Stomach (tissue), 9 donors: ENCODE data around the gene MT3. TPM values are rescaled to one million over a fixed set of nuclear protein-coding genes. Genes with fewer than 3 reads are reported as not detected.
A peak's percentile ranks its signal among the peaks of the same experiment; 100 is the strongest.
"Not testable (repeated sequence)": the region's sequence is repeated elsewhere in the genome, so short reads cannot be mapped to it uniquely, and the experiment has no call there.

Experiments
- DNase-seq, 2 donors: peaks; one replicate each; pipeline versions ENCODE4 v3.0.0 to v3.0.0-alpha.2; 2013 to 2019
- H3K27ac ChIP-seq, 5 donors: fragments of 200-600 bp in 4 of 5; sonication (generic) in 4 of 5; one replicate each; pipeline ENCODE4 v1.5.1; 2013 to 2019; ENCODE audit warnings: mild to moderate bottlenecking in 1 of 5, moderate library complexity in 1 of 5
- H3K27me3 ChIP-seq, 3 donors: fragments of 200-600 bp; sonication (generic); one replicate each; pipeline ENCODE4 v1.5.1; 2017 to 2019; ENCODE audit warnings: mixed run types in 1 of 3
- H3K36me3 ChIP-seq, 4 donors: fragments of 200-600 bp; sonication (generic); 1 replicate in 3 of 4; 2 replicates in 1 of 4; pipeline ENCODE4 v1.5.1; 2016 to 2019
- H3K4me1 ChIP-seq, 4 donors: fragments of 200-600 bp; sonication (generic); one replicate each; pipeline ENCODE4 v1.5.1; 2016 to 2019
- H3K4me3 ChIP-seq, 4 donors: fragments of 200-600 bp; sonication (generic) in 3 of 4; one replicate each; pipeline ENCODE4 v1.5.1; 2016 to 2019; ENCODE audit warnings: mild to moderate bottlenecking in 1 of 4
- H3K9me3 ChIP-seq, 4 donors: fragments of 200-600 bp; sonication (generic); one replicate each; pipeline ENCODE4 v1.5.1; 2016 to 2019
- CTCF ChIP-seq, 7 experiments: fragments of 450-650 bp in 4 of 7; fragments of 200-600 bp in 3 of 7; sonication (generic) in 3 of 7; IDR thresholded peaks; one replicate each; pipeline ENCODE4 v1.5.1; 2016 to 2019; ENCODE audit warnings: antibody characterized with exemption in 7 of 7, control low read depth in 2 of 7, mild to moderate bottlenecking in 1 of 7
- EP300 ChIP-seq: sonication (generic); formaldehyde crosslinking; IDR thresholded peaks from one replicate; pipeline ENCODE4 v1.6.1; 2017; ENCODE audit warnings: antibody characterized with exemption
- POLR2A ChIP-seq, 4 donors: fragments of 450-650 bp; IDR thresholded peaks; one replicate each; pipeline ENCODE4 v1.6.1; 2016; ENCODE audit warnings: antibody characterized with exemption in 4 of 4, control low read depth in 2 of 4, mild to moderate bottlenecking in 1 of 4, moderate library complexity in 1 of 4
- POLR2AphosphoS5 ChIP-seq, 3 donors: sonication (generic); formaldehyde crosslinking; IDR thresholded peaks; one replicate each; pipeline ENCODE4 v1.6.1; 2016; ENCODE audit warnings: antibody characterized with exemption in 3 of 3
- WGBS, 5 donors: extraction: QIAGEN DNeasy Blood & Tissue Kit in 3 of 5; methylation state at CpG; one replicate each; pipeline versions ENCODE4 v1.1.5 to v1.1.7; 2013 to 2018; 5-methylcytosine and 5-hydroxymethylcytosine counted together
- intact Hi-C: fragments of 100-400 bp; cut with DNase I; formaldehyde crosslinking; loops from one replicate; pipeline ENCODE4 v1.15.1; 2023; ENCODE audit warnings: low total_unique reads
- polyA plus RNA-seq, 3 donors: library from polyadenylated mRNA; stranded (reverse); fragments of 200-250 nt; gene quantifications; one replicate each; pipeline ENCODE4 v1.2.3, GENCODE V29; 2013
- total RNA-seq, 5 donors: library from RNA; depleted of rRNA; stranded (reverse); fragments of >200 nt; gene quantifications; one replicate each; pipeline versions ENCODE4 v1.1.0 to v1.2.3, GENCODE V29; 2014 to 2016
- donor health status: healthy with polysubstance abuse.
- donor health status: Bipolar disorder and iron deficiency.
- donor health status: healthy.

Gene MT3
- total and polyA plus RNA-seq, 8 donors: 2.2 to 5.0 (median 4.0) TPM; not detected in 4

- TF ChIP-seq EP300 (no peak), CTCF (IDR thresholded peaks at IDR 0.05) (peak in 1 of 7 experiments; percentile 3), POLR2AphosphoS5 (IDR thresholded peaks at IDR 0.05) (peak in 2 of 3 donors; percentile 74 to 78), POLR2A (IDR thresholded peaks at IDR 0.05) (no peak)
- peak; percentile 80 to 87 for DNase-seq
- intact Hi-C loops: no loop called here
- no peaks in the 10 kb centered on the region for H3K36me3 ChIP-seq
- peaks cover 0 to 17% (median 0%) of the 10 kb centered on the region in 3 donors for H3K27me3 ChIP-seq
- peaks cover 14 to 39% (median 22%) of the 10 kb centered on the region in 4 donors for H3K4me1 ChIP-seq
- 1 to 5% (median 3%) methylated on average over 23 to 40 of the region's 41 CpGs for WGBS, 5 donors
- peak overlapping the region; percentile 42 to 47 (median 44) for H3K4me3 ChIP-seq
- no peaks in the 10 kb centered on the region for H3K9me3 ChIP-seq
- H3K27ac ChIP-seq: peak overlapping the region; percentile 64 to 77 (median 70)
Observed at GRCh38 chr16:56617212-56618085, 28.1 kb downstream of the MT3 start.

- peak overlapping the region in 1 of 4 donors; percentile 45 for H3K4me3 ChIP-seq
- intact Hi-C loops: no loop called here
Observed at GRCh38 chr16:56618138-56618537, 28.8 kb downstream of the MT3 start.

GRCh38 chr16:56620339-56620897, 31.1 kb downstream of the MT3 start:
- no peak overlapping the region for H3K4me3 ChIP-seq
- no peaks in the 10 kb centered on the region for H3K9me3 ChIP-seq
- DNase-seq: no peak
- WGBS, 5 donors: 79 to 92% (median 81%) methylated on average over 7 to 8 of the region's 8 CpGs
- intact Hi-C loops: no loop called here
- H3K27me3 ChIP-seq: peaks cover 0 to 25% (median 0%) of the 10 kb centered on the region in 3 donors
- no peak overlapping the region for H3K27ac ChIP-seq
- H3K36me3 ChIP-seq: no peaks in the 10 kb centered on the region
- H3K4me1 ChIP-seq: peaks cover 14 to 34% (median 22%) of the 10 kb centered on the region in 4 donors
- no peak for TF ChIP-seq POLR2A (IDR thresholded peaks at IDR 0.05)
- no peak for TF ChIP-seq CTCF (IDR thresholded peaks at IDR 0.05)
- no peak for TF ChIP-seq POLR2AphosphoS5 (IDR thresholded peaks at IDR 0.05)
- no peak for TF ChIP-seq EP300

More at GRCh38 chr16:56618138-56618537, 28.8 kb downstream of the MT3 start:
- no peak for TF ChIP-seq POLR2A (IDR thresholded peaks at IDR 0.05)
- no peak for TF ChIP-seq EP300
- no peak for TF ChIP-seq CTCF (IDR thresholded peaks at IDR 0.05)
- no peak for TF ChIP-seq POLR2AphosphoS5 (IDR thresholded peaks at IDR 0.05)
- H3K4me1 ChIP-seq: peaks cover 14 to 39% (median 22%) of the 10 kb centered on the region in 4 donors
- peaks cover 0 to 17% (median 0%) of the 10 kb centered on the region in 3 donors for H3K27me3 ChIP-seq
- H3K9me3 ChIP-seq: no peaks in the 10 kb centered on the region
- peak overlapping the region in 1 of 5 donors; percentile 77 for H3K27ac ChIP-seq
- DNase-seq: no peak
- WGBS, 5 donors: 66 to 73% (median 71%) methylated on average over 6 of the region's 6 CpGs
- H3K36me3 ChIP-seq: no peaks in the 10 kb centered on the region

GRCh38 chr16:56621665-56622445, 32.5 kb downstream of the MT3 start:
- H3K36me3 ChIP-seq, intact Hi-C loops, H3K9me3 ChIP-seq, DNase-seq, H3K4me3 ChIP-seq: not testable (repeated sequence)
- 71 to 81% (median 74%) methylated on average over 4 of the region's 4 CpGs for WGBS, 5 donors
- H3K4me1 ChIP-seq: peaks cover 19 to 34% (median 27%) of the 10 kb centered on the region in 4 donors
- peaks cover 0 to 24% (median 0%) of the 10 kb centered on the region in 3 donors for H3K27me3 ChIP-seq
- peak overlapping the region in 1 of 5 donors; percentile 62 for H3K27ac ChIP-seq

- 89 to 94% (median 92%) methylated on average over 5 of the region's 5 CpGs for WGBS, 5 donors
- peaks cover 11 to 28% (median 19%) of the 10 kb centered on the region in 4 donors for H3K4me1 ChIP-seq
- DNase-seq, H3K36me3 ChIP-seq, H3K9me3 ChIP-seq, H3K4me3 ChIP-seq, intact Hi-C loops: not testable (repeated sequence)
- H3K27ac ChIP-seq: peak overlapping the region in 1 of 5 donors; percentile 62
- H3K27me3 ChIP-seq: peaks cover 0 to 13% (median 0%) of the 10 kb centered on the region in 3 donors
Observed at GRCh38 chr16:56623184-56623583, 33.9 kb downstream of the MT3 start.
